Trophoblast cell (in vitro differentiated cells and primary cell): Measurements from ENCODE around the gene PRPF4.

Source experiments
- DNase-seq, 2 donors: peaks; one replicate each; pipeline ENCODE4 v3.0.0-alpha.2; 2016
- H2AFZ ChIP-seq: 2 replicates; pipeline ENCODE4 v1.6.1; 2013; ENCODE audit warnings: low read length, moderate library complexity, mild to moderate bottlenecking; ENCODE audit not compliant: insufficient read depth, poor library complexity
- H2AK5ac ChIP-seq: 2 replicates; pipeline ENCODE4 v1.6.1; 2013; ENCODE audit warnings: mild to moderate bottlenecking, low read length
- H2BK120ac ChIP-seq: 2 replicates; pipeline ENCODE4 v1.6.1; 2013; ENCODE audit warnings: low read length, mild to moderate bottlenecking, moderate library complexity; ENCODE audit not compliant: insufficient read depth, poor library complexity
- H2BK12ac ChIP-seq: 2 replicates; pipeline ENCODE4 v1.6.1; 2013; ENCODE audit warnings: mild to moderate bottlenecking, low read length, moderate library complexity
- H2BK5ac ChIP-seq: 2 replicates; pipeline ENCODE4 v1.6.1; 2013; ENCODE audit warnings: low read length, low read depth, moderate library complexity, mild to moderate bottlenecking; ENCODE audit not compliant: poor library complexity
- H3K14ac ChIP-seq: 2 replicates; pipeline ENCODE4 v1.6.1; 2013; ENCODE audit warnings: mild to moderate bottlenecking, low read length
- H3K18ac ChIP-seq: 2 replicates; pipeline ENCODE4 v1.6.1; 2013; ENCODE audit warnings: mild to moderate bottlenecking, low read length
- H3K23ac ChIP-seq: 2 replicates; pipeline ENCODE4 v1.6.1; 2013; ENCODE audit warnings: low read length
- H3K27ac ChIP-seq: 2 replicates; pipeline ENCODE4 v1.5.1; 2013; ENCODE audit warnings: low read depth, mild to moderate bottlenecking, inconsistent platforms, low read length, moderate library complexity
- H3K27me3 ChIP-seq: 2 replicates; pipeline ENCODE4 v1.6.1; 2013; ENCODE audit warnings: inconsistent platforms, mild to moderate bottlenecking, low read length, moderate library complexity; ENCODE audit not compliant: insufficient read depth
- H3K36me3 ChIP-seq, 2 experiments: 1 replicate in 1 of 2; 2 replicates in 1 of 2; pipeline ENCODE4 v1.6.1; 2013; ENCODE audit warnings: low read length in 2 of 2, mild to moderate bottlenecking in 2 of 2, moderate library complexity in 1 of 2; ENCODE audit not compliant: insufficient read depth in 2 of 2, control insufficient read depth in 1 of 2
- H3K4ac ChIP-seq: 2 replicates; pipeline ENCODE4 v1.6.1; 2013; ENCODE audit warnings: low read depth, mild to moderate bottlenecking, low read length, moderate library complexity
- H3K4me1 ChIP-seq, 2 experiments: 1 replicate in 1 of 2; 2 replicates in 1 of 2; pipeline ENCODE4 v1.6.1; 2013; ENCODE audit warnings: low read length in 2 of 2, mild to moderate bottlenecking in 2 of 2, moderate library complexity in 1 of 2; ENCODE audit not compliant: insufficient read depth in 2 of 2, control insufficient read depth in 1 of 2
- H3K4me2 ChIP-seq: 2 replicates; pipeline ENCODE4 v1.6.1; 2013; ENCODE audit warnings: inconsistent platforms, mild to moderate bottlenecking, low read length, moderate library complexity
- H3K4me3 ChIP-seq: 2 replicates; pipeline ENCODE4 v1.5.1; 2013; ENCODE audit warnings: mild to moderate bottlenecking, low read depth, low read length, inconsistent platforms
- H3K79me1 ChIP-seq: one replicate; pipeline ENCODE4 v1.6.1; 2013; ENCODE audit warnings: low read length
- H3K79me2 ChIP-seq: 2 replicates; pipeline ENCODE4 v1.6.1; 2013; ENCODE audit warnings: low read length, mild to moderate bottlenecking; ENCODE audit not compliant: control insufficient read depth, insufficient read depth, poor library complexity
- H3K9ac ChIP-seq: 2 replicates; pipeline ENCODE4 v1.6.1; 2013; ENCODE audit warnings: mild to moderate bottlenecking, low read length
- H3K9me3 ChIP-seq: 2 replicates; pipeline ENCODE4 v1.6.1; 2013; ENCODE audit warnings: low read depth, mild to moderate bottlenecking, control low read depth, inconsistent platforms, low read length; ENCODE audit not compliant: insufficient read depth
- H4K12ac ChIP-seq: 2 replicates; pipeline ENCODE4 v1.6.1; 2013; ENCODE audit warnings: low read depth, mild to moderate bottlenecking, low read length, moderate library complexity
- H4K8ac ChIP-seq: 2 replicates; pipeline ENCODE4 v1.6.1; 2013; ENCODE audit warnings: low read depth, mild to moderate bottlenecking, low read length, moderate library complexity
- H4K91ac ChIP-seq: one replicate; pipeline ENCODE4 v1.6.1; 2013; ENCODE audit warnings: low read depth, mild to moderate bottlenecking, low read length, moderate library complexity
- WGBS: extraction: QIAGEN DNeasy Blood & Tissue Kit; methylation state at CpG from one replicate; pipeline ENCODE4 v1.1.7; 2013; ENCODE audit warnings: missing lambda C conversion rate; ENCODE audit not compliant: insufficient read length, insufficient coverage; ENCODE audit errors: extremely low coverage; 5-methylcytosine and 5-hydroxymethylcytosine counted together

The PRPF4 gene

GRCh38 chr9:113302792-113303418 lies 27.4 kb downstream of the PRPF4 start, which contains the start of gene RNF183:
Gene RNF183 (minus strand): TSS chr9:113303376. CDS start chr9:113298184, 5,192 bp downstream.
- Histone ChIP-seq H3K4me2 (no peak within 1 kb of the TSS), H3K18ac (no peak within 1 kb of the TSS), H3K14ac (no peak within 1 kb of the TSS), H3K4me3 (no peak within 1 kb of the TSS), H2AK5ac (no peak within 1 kb of the TSS), H3K36me3 (no peaks in the 10 kb centered on the region), H2BK12ac (no peak within 1 kb of the TSS), H3K23ac (no peak within 1 kb of the TSS), H3K4ac (no peak within 1 kb of the TSS), H3K27me3 (no peaks in the 10 kb centered on the region), H3K79me1 (no peaks in the 10 kb centered on the region), H2AFZ (no peak within 1 kb of the TSS), H4K91ac (no peak within 1 kb of the TSS), H3K79me2 (no peaks in the 10 kb centered on the region), H4K8ac (no peak within 1 kb of the TSS), H2BK120ac (no peak within 1 kb of the TSS), H3K9me3 (no peaks in the 10 kb centered on the region), H4K12ac (no peak within 1 kb of the TSS), H3K27ac (no peak within 1 kb of the TSS), H2BK5ac (no peak within 1 kb of the TSS), H3K4me1 (no peaks in the 10 kb centered on the region), H3K9ac (no peak within 1 kb of the TSS)
- no CpG with 5 or more reads among the region's 25 CpGs for WGBS
- DNase-seq = no peak

- Histone ChIP-seq H2AK5ac (no peak overlapping the region), H4K8ac (no peak overlapping the region), H3K79me1 (no peaks in the 10 kb centered on the region), H3K4ac (no peak overlapping the region), H3K36me3 (no peaks in the 10 kb centered on the region), H3K9ac (no peak overlapping the region), H3K79me2 (no peaks in the 10 kb centered on the region), H4K91ac (no peak overlapping the region), H2BK120ac (no peak overlapping the region), H3K4me2 (no peak overlapping the region), H3K27me3 (no peaks in the 10 kb centered on the region), H3K23ac (no peak overlapping the region), H3K18ac (no peak overlapping the region), H3K27ac (no peak overlapping the region), H3K4me3 (no peak overlapping the region), H3K4me1 (no peaks in the 10 kb centered on the region), H2BK5ac (no peak overlapping the region), H4K12ac (no peak overlapping the region), H3K14ac (no peak overlapping the region), H2BK12ac (no peak overlapping the region), H2AFZ (no peak overlapping the region), H3K9me3 (no peaks in the 10 kb centered on the region)
- WGBS = no CpG with 5 or more reads among the region's 1 CpG
- DNase-seq = no peak
Measured at GRCh38 chr9:113306566-113306965, 31.1 kb downstream of the PRPF4 start.

GRCh38 chr9:113307396-113307975 lies 32.0 kb downstream of the PRPF4 start:
- no CpG with 5 or more reads among the region's 8 CpGs for WGBS
- Histone ChIP-seq H3K4ac (no peak overlapping the region), H3K23ac (no peak overlapping the region)

GRCh38 chr9:113309204-113309813 lies 33.9 kb downstream of the PRPF4 start:
- Histone ChIP-seq H3K23ac (no peak overlapping the region), H3K27me3 (no peaks in the 10 kb centered on the region), H3K18ac (no peak overlapping the region), H3K9ac (no peak overlapping the region), H2AFZ (no peak overlapping the region), H3K79me2 (no peaks in the 10 kb centered on the region), H2BK120ac (no peak overlapping the region), H2AK5ac (no peak overlapping the region), H3K4me1 (no peaks in the 10 kb centered on the region), H4K12ac (no peak overlapping the region), H3K36me3 (no peaks in the 10 kb centered on the region), H2BK5ac (no peak overlapping the region), H2BK12ac (no peak overlapping the region), H3K4me3 (no peak overlapping the region), H3K9me3 (no peaks in the 10 kb centered on the region), H4K91ac (no peak overlapping the region), H3K14ac (no peak overlapping the region), H3K4me2 (no peak overlapping the region), H4K8ac (no peak overlapping the region), H3K4ac (no peak overlapping the region), H3K79me1 (no peaks in the 10 kb centered on the region), H3K27ac (no peak overlapping the region)
- peak in 1 of 2 donors; percentile 46 for DNase-seq
- no CpG with 5 or more reads among the region's 2 CpGs for WGBS

More at GRCh38 chr9:113307396-113307975, 32.0 kb downstream of the PRPF4 start:
- DNase-seq = peak; percentile 42 to 82
- no peak overlapping the region for H4K12ac ChIP-seq
- no peak overlapping the region for H3K18ac ChIP-seq
- H3K27ac ChIP-seq = no peak overlapping the region
- H4K8ac ChIP-seq = no peak overlapping the region
- H3K79me2 ChIP-seq = no peaks in the 10 kb centered on the region
- H3K4me1 ChIP-seq = no peaks in the 10 kb centered on the region
- H2AFZ ChIP-seq = no peak overlapping the region
- no peaks in the 10 kb centered on the region for H3K36me3 ChIP-seq
- no peaks in the 10 kb centered on the region for H3K9me3 ChIP-seq
- no peak overlapping the region for H3K9ac ChIP-seq
- H3K4me3 ChIP-seq = no peak overlapping the region
- no peak overlapping the region for H2BK5ac ChIP-seq
- H3K27me3 ChIP-seq = no peaks in the 10 kb centered on the region
- H3K14ac ChIP-seq = no peak overlapping the region
- H2BK12ac ChIP-seq = no peak overlapping the region
- H2AK5ac ChIP-seq = no peak overlapping the region
- H3K79me1 ChIP-seq = no peaks in the 10 kb centered on the region
- H4K91ac ChIP-seq = no peak overlapping the region
- H3K4me2 ChIP-seq = no peak overlapping the region
- H2BK120ac ChIP-seq = no peak overlapping the region
